ENCODE measurements around the gene SP3. TPM values are rescaled to one million over a fixed set of nuclear protein-coding genes. Genes with fewer than 3 reads are reported as not detected.
A peak's percentile ranks its signal among the peaks of the same experiment; 100 is the strongest.

The SP3 gene
- total RNA-seq, 1 experiment from 2014 or later: 67.7 TPM

DNA sequence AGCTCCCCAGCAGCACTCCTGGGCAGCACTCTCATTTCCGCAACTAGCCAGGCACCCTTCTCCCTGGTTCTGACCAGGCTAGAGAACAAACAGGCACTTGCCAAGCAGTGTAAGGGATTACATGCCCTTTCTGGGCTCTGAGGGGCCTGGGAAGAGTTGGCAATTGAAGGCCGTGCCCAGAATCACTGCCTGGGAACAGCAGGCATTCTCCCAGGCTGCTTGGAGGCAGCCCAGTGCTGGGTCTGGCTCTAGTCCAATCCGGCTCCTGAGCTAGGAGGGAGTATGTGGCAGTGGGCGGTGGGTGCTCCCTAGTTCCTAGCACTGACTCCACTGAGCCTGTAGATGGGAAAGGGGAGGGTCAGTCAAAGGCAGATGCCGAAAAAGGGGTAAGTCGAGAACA is 34.1 kb upstream of the SP3 start:
- in situ Hi-C loops (cut with HindIII; ENCODE audit: low pct_unique_long_range_greater_than_20kb, low sequenced_read_pairs): no loop called here

DNA sequence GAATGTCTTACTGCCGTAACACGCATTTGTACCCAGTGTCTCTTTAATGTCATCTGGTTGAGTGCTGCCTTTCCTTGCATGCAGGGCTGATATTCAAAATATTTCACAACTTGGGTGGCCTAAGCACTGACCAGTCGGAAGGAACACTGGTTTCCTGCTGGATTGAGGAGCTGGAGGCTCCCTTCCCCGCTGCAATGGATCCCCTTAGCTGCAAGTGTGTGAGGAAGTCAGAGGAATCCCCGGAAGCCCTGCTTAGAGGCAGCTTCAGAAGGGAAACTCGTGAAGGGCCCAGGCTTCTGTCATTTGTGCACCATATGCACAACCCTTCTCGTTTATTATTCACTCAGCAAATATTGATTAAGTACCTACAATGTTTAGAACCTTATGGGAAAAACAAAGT is 33.2 kb upstream of the SP3 start:
- DNase-seq (ENCODE audit: low read depth): no peak
- in situ Hi-C loops (cut with HindIII; ENCODE audit: low pct_unique_long_range_greater_than_20kb, low sequenced_read_pairs): no loop called here

More for the DNA sequence above, 34.1 kb upstream of the SP3 start:
- no peak for DNase-seq (ENCODE audit: low read depth)

DNA sequence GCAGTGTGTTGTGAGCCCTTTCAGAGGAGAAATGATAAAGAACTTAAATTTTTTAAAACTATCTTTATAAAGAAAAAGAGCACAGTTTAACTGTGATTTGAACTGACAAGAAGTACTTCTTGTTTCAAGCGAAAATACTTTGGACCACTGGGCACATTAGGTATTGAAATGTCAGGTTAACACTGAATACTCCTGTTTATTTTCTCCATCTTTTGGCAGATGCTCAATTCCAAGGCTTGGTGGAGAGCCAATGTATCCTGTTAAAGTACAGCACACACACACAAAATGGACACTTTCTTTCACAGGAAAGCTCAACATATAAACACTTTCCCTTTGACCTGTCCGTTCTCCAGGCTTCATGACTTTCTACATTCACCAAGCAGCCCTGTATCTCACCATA is 32.6 kb upstream of the SP3 start:
- in situ Hi-C loops (cut with HindIII; ENCODE audit: low pct_unique_long_range_greater_than_20kb, low sequenced_read_pairs): no loop called here

GRCh38 chr2:173997269-173997668 is 32.1 kb upstream of the SP3 start:
- in situ Hi-C loops (cut with HindIII; ENCODE audit: low pct_unique_long_range_greater_than_20kb, low sequenced_read_pairs): no loop called here
- no peak for DNase-seq (ENCODE audit: low read depth)

More for the DNA sequence above, 32.6 kb upstream of the SP3 start:
- DNase-seq (ENCODE audit: low read depth): no peak

DNA sequence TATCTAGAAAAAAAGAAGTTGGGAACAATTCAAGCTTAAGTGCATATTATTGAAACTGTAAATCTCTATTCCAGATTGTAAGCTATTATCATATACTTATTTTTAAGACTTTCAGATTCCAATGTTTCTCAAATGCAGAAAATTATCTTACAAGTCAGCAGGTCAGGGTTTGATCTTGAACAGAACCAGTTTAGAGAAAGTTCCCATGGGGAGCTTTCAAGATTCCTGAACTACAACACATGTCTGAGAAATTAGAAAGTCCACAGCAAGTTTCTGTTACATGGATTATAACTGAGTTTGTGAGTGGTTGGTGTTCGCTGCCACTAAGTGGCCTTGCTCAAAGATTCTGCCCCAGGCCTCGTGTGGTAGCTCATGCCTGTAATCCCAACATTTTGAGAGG is 31.6 kb upstream of the SP3 start:
- in situ Hi-C loops (cut with HindIII; ENCODE audit: low pct_unique_long_range_greater_than_20kb, low sequenced_read_pairs): no loop called here
- no peak for DNase-seq (ENCODE audit: low read depth)

DNA sequence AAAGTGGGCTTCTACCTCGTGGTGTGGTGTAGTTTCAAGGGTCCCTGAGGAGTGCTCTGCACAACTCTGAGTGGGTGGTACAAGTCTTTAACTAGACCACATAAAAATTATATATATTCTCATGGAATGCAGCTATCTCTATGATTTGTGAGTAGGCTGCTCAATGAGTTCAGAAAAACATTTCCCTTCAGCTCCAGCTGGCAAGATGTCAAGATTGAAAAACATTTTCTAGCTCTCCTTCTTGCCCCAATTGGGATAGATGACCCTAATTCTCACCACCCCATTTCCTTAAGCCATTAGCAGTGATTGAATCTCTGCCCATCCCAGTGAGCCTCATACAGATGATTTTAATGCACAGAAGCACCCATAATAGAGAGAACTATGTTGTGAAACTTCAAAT is 28.3 kb upstream of the SP3 start:
- in situ Hi-C loops (cut with HindIII; ENCODE audit: low pct_unique_long_range_greater_than_20kb, low sequenced_read_pairs): no loop called here
- no peak for DNase-seq (ENCODE audit: low read depth)

DNA sequence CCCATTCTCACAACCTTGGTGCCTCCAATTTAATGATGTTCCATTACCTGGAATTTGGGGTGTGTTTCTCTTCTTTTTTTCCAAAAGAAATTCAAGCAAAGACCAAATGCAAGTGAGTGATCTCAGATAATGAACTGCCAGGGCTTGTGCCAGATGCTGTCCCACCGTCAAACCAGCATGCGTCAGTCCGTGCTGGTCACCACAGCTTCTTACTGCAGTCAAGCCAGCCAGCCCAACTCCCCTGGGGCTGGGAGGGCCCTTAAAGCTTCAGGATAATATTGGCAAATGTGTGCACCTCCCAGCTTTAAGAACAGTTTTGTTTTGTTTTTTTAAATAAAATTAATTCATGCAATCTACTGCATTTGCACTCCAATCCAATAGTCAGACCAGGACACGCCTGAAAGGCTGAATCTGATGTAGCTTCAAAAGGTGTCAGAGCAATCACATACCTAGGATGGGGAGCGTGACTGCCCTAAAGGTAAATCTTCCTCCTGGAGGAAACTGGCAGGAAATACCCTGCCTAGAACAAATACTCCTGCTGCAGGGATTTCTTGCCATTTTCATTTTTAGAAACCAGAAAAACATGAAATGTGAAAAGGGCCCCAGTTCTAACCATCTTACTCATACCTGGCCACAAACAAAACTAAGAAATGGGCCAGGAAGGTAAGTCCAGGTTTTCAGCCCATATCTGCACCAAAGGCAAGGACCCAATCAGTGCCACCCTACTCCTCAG is 26.8 kb upstream of the SP3 start:
- no peak for DNase-seq (ENCODE audit: low read depth)
- in situ Hi-C loops (cut with HindIII; ENCODE audit: low pct_unique_long_range_greater_than_20kb, low sequenced_read_pairs): no loop called here

DNA sequence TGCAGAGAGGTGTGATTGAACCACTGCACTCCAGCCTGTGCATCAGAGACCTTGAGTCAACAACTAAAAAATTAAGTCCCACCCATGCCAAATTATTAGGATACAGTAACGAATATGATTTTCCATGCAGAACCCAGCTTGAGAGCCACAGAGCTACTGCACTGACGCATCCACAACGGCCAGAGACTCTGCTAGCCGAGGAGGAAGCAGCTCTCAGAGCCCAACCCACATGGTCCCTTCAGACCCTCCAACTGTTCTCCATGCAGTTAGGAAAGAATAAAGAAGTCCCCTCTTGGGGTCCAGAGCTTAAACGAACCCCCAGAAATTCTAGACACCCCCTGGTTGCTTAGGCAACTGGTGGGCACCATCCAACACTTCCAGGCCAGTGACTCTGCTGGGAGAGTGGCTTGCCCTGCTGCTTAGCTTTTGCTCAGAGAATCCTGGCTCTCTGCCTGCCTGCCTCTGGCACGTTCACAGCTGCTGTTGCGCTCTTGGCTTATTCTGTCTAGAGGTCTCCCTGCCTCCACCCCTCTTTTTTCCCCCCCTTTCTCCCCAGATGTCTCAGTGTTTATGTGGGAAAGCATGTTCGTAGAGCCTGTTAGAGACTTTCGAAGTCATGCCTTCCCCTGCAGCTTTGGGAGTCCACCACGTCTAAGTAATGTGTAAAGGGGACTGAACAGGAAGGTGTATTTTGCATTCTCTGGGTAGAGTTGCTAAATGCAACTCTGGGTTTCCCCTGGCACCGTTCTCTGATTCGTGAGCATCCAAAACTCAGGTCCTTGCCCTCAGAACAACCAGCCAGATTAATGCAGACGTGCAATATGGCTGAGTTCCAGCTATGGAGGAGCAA is 26.0 kb upstream of the SP3 start:
- no peak for DNase-seq (ENCODE audit: low read depth)
- in situ Hi-C loops (cut with HindIII; ENCODE audit: low pct_unique_long_range_greater_than_20kb, low sequenced_read_pairs): no loop called here

- in situ Hi-C loops (cut with HindIII; ENCODE audit: low pct_unique_long_range_greater_than_20kb, low sequenced_read_pairs): no loop called here
- DNase-seq (ENCODE audit: low read depth): no peak
These were observed 25.1 kb upstream of the SP3 start for GRCh38 chr2:173990245-173990644.

- no peak for DNase-seq (ENCODE audit: low read depth)
- in situ Hi-C loops (cut with HindIII; ENCODE audit: low pct_unique_long_range_greater_than_20kb, low sequenced_read_pairs): no loop called here
These were observed 24.7 kb upstream of the SP3 start for GRCh38 chr2:173989884-173990215.

DNA sequence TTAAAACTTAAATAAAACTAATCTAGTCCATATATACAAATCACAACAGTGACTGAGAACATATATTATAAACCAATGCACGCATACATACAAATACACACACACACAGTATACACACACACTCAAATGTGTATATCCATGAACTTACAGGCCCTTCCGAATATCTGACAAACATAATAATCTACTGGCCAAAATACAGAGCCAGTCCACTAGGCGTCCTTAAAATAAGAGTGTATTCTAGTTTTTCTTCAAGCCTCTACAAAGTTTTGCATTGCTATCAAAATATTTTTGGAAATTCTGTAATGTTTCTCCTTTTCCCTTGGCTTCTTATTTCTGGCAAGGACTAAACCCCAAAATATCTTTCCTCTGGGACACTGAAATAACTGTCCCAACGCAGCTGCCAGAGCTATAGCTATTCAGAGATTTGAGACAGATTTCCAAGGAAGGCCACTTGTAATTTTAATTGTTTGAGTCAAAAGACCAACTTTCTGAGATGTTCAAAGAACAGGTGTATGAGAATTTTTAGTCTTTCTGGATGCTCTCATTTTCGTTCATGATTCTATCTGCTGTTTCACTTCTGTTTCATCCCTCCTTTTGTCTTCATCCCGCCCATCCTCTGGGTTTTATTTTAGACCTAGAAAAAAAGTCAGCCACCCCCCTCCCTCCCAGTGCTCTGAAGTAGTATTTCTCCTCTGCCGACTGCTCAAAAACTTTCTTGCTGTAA is 24.1 kb upstream of the SP3 start:
- in situ Hi-C loops (cut with HindIII; ENCODE audit: low pct_unique_long_range_greater_than_20kb, low sequenced_read_pairs): no loop called here
- DNase-seq (ENCODE audit: low read depth): no peak

DNA sequence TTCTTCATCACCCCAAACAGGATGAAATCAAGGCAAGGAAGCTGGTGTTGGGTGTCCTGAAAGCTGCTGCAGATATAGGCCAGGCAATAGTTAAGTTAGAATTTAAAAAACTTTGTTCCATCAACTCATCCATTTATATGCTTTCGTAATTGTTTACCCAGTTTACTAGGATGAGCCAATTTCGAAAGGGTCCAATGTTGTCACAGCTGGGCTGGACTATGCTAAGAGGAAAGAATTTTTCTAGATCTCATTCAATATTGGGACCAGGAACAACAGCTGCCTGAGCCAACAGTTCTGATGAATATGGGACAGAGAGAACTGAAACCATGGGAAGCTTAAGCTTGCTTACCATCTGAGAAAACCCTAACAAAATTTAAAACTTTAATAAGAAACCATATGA is 21.6 kb upstream of the SP3 start:
- no peak for DNase-seq (ENCODE audit: low read depth)
- in situ Hi-C loops (cut with HindIII; ENCODE audit: low pct_unique_long_range_greater_than_20kb, low sequenced_read_pairs): no loop called here

DNA sequence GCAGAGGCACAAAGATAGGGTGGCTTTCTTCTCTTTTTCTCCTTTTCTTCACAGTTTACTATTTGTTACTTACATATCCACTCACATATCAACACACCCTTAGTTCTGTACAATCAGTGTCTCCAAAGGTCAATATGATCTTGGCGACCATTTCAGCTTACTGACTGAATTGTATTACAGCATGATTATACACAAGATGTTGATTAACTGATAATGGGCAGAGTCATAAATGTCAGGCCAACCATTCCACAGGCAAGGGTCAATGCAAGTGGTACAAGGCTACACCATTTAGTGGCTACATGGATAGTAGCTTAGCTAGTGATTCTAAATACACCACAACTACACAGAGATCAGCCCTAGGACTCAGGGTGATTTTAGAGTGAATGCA is 20.4 kb upstream of the SP3 start:
- DNase-seq (ENCODE audit: low read depth): no peak
- in situ Hi-C loops (cut with HindIII; ENCODE audit: low pct_unique_long_range_greater_than_20kb, low sequenced_read_pairs): no loop called here

GRCh38 chr2:173984866-173985604 is 19.9 kb upstream of the SP3 start:
- in situ Hi-C loops (cut with HindIII; ENCODE audit: low pct_unique_long_range_greater_than_20kb, low sequenced_read_pairs): no loop called here
- no peak for DNase-seq (ENCODE audit: low read depth)

DNA sequence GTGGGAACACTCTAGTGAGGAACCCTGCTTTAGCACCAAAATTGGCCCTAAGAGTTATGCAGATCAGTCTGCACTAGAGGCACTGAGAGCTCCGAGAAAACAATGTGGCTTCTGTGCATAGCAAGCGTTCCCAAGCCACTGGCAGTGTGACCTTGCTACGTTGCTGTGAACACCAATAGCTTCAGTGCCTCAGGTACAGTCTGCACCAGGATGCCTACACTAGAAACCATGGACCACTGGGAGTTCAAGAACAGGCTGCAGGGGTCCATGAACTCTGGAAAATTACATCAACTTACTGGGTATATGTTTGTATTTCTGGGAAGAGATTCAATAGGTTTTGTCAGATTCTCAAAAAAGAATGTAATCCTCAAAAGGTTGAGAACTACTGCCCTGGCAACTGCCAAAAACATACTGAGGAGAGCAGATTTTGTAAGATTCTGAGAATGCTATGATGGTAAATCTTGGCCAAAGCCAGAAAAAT is 18.3 kb upstream of the SP3 start:
- DNase-seq (ENCODE audit: low read depth): no peak
- in situ Hi-C loops (cut with HindIII; ENCODE audit: low pct_unique_long_range_greater_than_20kb, low sequenced_read_pairs): no loop called here

DNA sequence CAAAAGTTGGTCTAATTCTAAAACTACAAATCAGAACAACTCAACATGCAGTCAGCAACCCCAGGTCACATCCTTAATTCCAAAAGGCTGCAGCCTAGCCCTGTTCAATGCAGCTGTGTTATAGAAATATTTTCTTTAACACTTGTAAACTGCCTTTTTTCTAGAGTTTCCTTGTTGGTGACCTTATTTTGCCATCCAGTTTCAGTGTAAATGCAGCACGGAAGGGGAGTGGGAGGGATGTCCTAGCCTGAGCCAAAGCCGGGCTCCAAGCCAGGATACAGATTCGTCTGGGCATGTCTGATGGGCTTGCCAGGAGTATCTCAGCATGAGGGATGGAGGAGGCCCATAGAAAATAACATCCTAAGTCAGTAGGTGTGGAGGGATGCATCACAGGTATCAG is 17.7 kb upstream of the SP3 start:
- in situ Hi-C loops (cut with HindIII; ENCODE audit: low pct_unique_long_range_greater_than_20kb, low sequenced_read_pairs): no loop called here
- peak; percentile 44 for DNase-seq (ENCODE audit: low read depth)

GRCh38 chr2:173982182-173982714 is 17.1 kb upstream of the SP3 start:
- no peak for DNase-seq (ENCODE audit: low read depth)
- in situ Hi-C loops (cut with HindIII; ENCODE audit: low pct_unique_long_range_greater_than_20kb, low sequenced_read_pairs): no loop called here

DNA sequence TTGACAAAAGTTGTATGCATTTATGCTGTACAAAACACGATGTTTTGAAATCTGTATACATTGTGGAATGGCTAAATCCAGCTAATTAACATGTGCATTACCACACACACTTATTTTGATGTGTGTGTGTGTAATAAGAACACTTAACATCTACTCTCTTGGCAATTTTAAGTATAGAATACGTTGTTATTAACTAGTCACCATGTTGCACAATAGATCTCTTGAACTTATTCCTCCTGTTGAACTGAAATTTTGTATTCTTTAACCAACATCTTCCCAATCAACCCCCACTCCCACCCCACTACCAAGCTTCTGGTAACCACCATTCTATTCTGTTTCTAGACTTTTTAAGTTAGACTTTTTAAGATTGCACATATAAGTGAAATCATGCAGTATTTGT is 16.3 kb upstream of the SP3 start:
- no peak for DNase-seq (ENCODE audit: low read depth)
- in situ Hi-C loops (cut with HindIII; ENCODE audit: low pct_unique_long_range_greater_than_20kb, low sequenced_read_pairs): no loop called here

Measured in Caki2 (cell line).